DLD1 (cell line): ENCODE data around the gene EXOC3L1.

Experiments
- in situ Hi-C: cut with HindIII; loops from 2 replicates; pipeline ENCODE4 v1.10.0; 2017; ENCODE audit warnings: low sequenced_read_pairs

Gene EXOC3L1

DNA sequence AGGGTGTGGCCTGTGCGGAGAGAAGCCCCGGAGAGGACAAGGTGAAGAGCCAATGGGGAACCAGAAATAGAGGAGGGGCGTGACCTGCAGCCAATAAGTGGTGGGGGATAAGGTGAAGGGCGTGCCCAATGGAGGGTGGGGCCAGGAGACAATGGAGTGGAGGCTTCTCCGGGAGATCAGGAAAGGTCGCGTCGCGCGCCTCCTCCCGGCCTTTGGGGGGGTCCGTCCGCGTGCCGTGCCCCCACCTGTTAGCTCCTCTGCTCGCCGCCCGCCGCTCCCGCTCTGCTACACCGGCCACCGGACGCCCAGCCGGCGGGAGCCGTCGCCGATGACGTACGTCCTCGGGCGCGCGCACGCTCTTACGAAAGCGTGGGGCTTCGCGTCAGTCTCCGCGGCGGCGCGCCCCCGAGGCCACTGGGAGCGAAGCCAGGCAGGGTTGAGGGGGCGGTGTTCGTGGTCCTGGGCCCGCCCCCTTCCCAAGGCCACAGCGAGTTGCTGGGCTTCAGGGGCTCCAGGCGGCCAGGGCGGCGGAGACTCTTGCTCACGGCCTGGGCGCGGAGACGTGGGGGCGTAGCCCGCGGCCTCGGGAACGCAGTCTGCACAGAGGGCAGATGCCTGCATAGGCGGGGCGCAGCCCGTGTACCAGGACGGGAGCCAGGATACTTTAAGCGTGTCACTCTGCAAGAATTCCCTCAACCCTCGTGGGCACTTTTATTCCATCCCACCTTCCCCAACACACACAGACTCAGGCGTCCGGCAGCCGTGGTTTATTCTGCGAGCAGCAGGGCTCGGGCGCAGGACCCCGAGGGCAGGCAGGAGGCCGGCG, 6.1 kb downstream of the EXOC3L1 start, which contains the start of gene MATCAP1:
TSS of gene MATCAP1 (minus strand) at position 337 of the 826 bp plus-strand sequence. CDS start 3,353 bp downstream, outside the sequence.
- in situ Hi-C loops: no loop called here

- in situ Hi-C loops: no loop called here
Observed at GRCh38 chr16:67183284-67183626, 6.7 kb downstream of the EXOC3L1 start.

GRCh38 chr16:67182288-67182687, 7.6 kb downstream of the EXOC3L1 start:
- in situ Hi-C loops: no loop called here

DNA sequence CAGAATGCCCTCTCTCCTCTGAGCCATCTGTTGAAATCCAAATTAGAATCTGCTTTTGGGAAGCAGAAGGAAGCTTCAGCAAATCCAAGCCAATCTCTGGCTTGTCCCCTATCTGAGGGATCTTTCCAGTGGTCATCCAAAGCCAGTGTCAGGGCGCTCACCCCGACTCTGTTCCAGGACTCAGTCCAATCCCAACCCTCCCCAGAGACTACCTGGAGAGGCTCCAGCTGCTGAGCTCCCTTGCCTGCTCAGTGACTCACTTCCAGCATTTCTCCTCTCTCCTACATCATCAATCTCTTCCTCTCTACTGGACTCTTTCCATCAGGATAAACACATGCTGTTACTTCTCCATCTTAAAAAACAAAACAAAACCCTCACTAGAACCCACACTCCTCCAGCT, 8.6 kb downstream of the EXOC3L1 start:
- in situ Hi-C loops: no loop called here

DNA sequence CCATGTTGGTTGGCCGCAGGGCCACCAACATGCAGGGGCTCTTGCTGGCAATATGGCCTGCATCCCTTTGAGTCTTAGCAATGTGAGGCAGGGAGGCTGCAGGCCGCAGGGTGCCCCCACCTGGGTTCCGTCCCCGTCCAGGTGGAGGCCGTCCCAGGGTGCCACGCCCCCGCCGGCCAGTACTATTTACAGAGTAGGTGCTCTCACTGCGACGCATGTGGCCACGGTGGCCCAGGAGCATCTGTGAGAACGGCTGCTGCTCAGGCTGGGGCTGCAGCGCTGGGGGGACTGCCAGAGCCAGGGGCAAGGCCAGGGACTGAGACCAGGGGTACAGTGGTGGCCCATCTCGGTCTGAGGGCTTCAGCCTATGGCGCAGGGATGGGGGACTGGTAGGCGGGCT, 9.8 kb downstream of the EXOC3L1 start:
- in situ Hi-C loops: no loop called here

GRCh38 chr16:67179421-67180080, 10.4 kb downstream of the EXOC3L1 start:
- in situ Hi-C loops: no loop called here

DNA sequence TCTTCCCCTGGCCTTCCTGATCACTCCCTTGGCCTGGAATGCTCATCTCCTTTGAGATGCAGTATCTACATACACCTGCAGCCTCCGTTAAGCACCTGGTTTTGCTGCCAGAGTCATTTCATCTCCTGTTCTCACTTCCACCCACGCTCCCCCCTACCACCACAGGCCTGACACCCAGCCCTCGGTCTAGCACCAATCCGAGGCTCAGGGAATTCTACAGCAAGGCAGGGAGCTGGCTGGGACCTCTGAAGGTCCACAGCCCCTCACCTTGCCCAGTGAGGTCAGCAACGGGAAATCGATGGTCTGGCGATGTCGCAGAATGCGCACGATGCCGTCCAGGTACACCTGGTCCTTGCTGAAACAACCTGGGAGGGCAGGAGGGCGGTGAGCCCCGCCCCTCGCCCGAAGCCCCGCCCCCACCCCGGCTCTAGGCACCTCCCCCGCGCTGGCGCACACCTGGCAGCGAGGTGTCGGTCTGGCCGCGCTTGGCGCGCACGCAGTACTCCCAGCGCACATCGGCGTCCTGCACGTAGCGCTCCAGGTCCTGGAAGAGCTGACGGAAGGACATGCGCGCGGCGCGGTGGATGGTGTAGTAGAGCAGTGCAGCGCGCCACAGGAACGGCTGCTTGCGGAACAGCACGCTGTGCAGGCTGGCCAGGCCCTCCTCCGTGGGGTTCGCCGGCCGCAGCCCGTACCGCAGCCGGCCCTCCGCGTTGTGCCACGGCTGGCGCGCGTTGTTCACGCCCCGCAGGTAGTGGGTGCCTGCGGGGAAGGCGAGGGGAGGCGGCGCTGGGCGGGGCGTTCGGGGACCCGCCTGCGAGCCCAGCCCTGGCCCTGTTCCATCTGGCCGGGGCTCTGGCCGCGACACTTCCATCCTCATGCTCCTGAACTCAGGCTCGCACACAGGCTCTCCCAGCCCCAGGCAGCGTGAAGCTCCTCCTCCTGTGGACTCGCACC, 11.9 kb downstream of the EXOC3L1 start:
- in situ Hi-C loops: no loop called here

DNA sequence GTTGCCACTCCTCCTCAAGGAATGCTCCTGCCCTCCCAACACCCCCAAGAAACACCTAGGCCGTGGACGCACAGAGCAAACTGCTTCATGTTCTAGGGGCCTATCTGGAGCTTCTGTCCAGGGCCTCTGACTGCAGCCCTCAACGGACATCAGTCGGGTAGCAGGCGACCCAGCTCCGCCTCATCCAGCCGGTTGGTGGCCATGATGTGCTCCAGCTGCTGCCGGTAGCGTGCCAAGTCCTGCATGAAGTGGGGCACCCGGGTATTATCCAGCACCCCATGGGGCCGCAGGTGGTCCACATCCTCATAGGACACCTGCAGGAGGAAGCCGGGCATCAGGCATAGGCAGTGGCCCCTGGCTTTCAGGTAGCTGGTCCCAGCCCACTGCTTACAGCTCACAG, 13.3 kb downstream of the EXOC3L1 start:
- in situ Hi-C loops: no loop called here

DNA sequence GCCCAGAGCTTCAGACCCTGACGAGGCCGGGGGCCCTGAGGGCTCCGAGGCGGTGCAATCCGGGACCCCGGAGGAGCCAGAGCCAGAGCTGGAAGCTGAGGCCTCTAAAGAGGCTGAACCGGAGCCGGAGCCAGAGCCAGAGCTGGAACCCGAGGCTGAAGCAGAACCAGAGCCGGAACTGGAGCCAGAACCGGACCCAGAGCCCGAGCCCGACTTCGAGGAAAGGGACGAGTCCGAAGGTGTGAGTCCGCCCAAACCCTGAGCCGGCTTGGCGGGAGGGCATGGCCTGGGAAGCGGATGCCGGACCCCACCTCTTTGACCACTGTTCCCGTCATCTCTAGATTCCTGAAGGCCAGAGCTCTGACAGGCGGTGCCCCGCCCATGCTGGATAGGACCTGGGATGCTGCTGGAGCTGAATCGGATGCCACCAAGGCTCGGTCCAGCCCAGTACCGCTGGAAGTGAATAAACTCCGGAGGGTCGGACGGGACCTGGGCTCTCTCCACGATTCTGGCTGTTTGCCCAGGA, 15.2 kb downstream of the EXOC3L1 start:
- in situ Hi-C loops: no loop called here

DNA sequence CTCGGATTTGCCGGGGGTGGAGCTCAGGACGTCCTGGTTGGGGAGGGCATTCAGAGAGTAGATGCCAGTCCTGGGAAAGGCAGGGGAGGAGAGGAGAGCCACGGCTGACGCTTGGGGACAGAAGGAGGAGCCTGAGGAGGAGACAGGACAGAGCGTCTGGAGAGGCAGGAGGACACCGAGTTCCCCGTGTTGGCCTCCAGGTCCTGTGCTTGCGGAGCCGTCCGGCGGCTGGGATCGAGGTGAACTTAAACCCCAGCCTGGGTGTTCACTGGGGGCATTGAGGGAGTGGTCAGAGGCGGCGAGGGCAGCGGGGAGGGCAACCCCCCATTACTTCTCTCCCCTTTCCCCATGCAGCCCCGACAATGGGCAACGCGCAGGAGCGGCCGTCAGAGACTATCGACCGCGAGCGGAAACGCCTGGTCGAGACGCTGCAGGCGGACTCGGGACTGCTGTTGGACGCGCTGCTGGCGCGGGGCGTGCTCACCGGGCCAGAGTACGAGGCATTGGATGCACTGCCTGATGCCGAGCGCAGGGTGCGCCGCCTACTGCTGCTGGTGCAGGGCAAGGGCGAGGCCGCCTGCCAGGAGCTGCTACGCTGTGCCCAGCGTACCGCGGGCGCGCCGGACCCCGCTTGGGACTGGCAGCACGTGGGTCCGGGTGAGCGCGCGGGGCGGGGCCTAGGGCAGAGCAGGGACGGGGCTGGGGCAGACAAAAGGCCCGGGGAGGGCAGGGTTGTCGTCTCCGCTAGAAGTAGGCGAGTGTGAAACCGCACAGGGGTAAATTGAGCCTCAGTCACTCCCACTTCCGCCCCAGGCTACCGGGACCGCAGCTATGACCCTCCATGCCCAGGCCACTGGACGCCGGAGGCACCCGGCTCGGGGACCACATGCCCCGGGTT, 15.9 kb downstream of the EXOC3L1 start:
- in situ Hi-C loops: no loop called here

- in situ Hi-C loops: no loop called here
Observed at GRCh38 chr16:67173323-67173722, 16.6 kb downstream of the EXOC3L1 start.

- in situ Hi-C loops: no loop called here
Observed at GRCh38 chr16:67170949-67171649, 18.8 kb downstream of the EXOC3L1 start.

- in situ Hi-C loops: no loop called here
Observed at GRCh38 chr16:67170168-67170948, 19.6 kb downstream of the EXOC3L1 start, which contains the start of gene NOL3. Gene NOL3 (plus strand): TSS chr16:67170538.

DNA sequence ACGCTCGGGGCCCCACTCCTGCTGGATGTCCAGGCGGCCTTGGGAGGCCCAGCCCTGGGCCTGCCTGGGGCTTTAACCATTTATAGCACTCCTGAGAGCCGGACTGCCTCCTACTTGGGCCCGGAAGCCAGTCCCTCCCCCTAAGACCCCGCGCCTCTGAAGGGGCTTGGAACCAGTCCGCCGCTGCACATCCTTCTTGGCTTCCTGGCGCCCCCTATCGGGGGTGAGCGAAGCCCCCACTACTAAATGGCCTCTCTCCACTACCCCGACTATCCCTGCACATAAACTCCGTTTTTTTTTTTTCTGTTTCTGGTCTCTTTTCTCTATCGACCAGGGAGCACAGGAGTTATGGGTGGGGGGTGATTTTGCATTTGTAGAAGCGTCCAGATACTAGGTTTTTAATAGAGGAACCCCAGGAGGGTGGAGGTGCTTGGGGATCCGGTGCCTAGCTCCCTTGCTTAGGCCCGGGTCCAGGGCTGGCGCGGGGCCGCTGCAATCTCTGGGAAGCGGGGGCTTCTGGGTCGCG, 20.2 kb downstream of the EXOC3L1 start:
- in situ Hi-C loops: no loop called here

DNA sequence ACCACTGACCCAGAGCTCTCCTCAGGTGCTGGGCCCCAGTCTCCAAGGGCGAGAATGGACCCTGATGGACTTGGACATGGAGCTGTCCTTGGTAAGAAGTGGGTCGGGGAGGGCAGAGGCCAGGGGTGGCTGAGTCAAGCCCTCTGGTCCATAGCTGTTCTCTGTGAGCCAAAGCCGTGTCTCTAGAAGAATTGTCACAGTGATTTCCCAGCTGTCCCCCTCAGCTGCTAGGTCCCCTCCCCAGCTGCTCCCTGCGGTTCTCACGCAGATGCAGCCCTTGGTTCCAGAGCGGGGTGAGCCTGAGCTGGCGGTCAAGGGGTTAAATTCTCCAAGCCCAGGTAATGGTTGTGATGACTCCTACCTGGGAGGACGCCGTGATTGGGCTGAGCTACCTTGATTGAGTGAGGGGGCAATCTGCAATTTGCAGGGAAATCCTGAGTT, 20.9 kb downstream of the EXOC3L1 start:
- in situ Hi-C loops: no loop called here

DNA sequence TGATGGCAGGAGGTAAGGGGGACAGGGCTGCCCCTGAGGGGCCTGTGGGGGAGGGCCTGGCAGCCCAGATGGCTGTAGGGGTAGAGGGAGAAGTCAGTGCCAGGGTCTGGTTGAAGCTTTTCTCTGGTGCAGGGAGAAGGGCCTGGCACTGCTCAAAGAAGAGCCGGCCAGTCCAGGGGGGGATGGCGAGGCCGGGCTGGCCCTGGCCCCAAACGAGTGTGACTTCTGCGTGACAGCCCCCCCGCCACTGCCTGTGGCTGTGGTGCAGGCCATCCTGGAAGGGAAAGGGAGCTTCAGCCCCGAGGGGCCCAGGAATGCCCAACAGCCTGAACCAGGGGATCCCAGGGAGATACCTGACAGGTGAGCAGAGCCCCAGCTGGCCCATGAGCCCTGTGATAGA, 22.3 kb downstream of the EXOC3L1 start:
- in situ Hi-C loops: no loop called here

- in situ Hi-C loops: no loop called here
Observed at GRCh38 chr16:67166598-67167168, 23.3 kb downstream of the EXOC3L1 start.

DNA sequence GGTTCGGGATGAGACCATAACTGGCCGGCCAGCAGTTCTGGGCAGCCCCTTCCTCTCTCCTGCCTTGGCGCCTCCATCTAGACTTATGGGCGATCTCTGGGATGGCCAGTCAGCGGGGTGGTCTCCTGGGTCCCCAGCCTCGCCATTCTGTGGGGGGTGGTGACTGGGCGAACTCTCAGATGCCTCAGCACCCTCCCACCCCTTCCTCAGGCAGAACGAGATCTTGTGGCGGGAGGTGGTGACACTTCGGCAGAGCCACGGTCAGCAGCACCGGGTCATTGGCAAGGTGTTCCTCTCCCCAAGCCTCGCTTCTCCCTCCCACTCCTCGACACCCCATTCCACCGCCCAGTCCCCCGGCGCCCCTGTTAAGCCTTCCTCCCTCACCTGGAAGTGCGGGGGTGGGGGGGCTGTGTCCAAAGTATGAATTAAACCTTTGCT, 23.8 kb downstream of the EXOC3L1 start:
- in situ Hi-C loops: no loop called here
